ENCODE data around the gene RPLP2.

RPLP2 gene

DNA sequence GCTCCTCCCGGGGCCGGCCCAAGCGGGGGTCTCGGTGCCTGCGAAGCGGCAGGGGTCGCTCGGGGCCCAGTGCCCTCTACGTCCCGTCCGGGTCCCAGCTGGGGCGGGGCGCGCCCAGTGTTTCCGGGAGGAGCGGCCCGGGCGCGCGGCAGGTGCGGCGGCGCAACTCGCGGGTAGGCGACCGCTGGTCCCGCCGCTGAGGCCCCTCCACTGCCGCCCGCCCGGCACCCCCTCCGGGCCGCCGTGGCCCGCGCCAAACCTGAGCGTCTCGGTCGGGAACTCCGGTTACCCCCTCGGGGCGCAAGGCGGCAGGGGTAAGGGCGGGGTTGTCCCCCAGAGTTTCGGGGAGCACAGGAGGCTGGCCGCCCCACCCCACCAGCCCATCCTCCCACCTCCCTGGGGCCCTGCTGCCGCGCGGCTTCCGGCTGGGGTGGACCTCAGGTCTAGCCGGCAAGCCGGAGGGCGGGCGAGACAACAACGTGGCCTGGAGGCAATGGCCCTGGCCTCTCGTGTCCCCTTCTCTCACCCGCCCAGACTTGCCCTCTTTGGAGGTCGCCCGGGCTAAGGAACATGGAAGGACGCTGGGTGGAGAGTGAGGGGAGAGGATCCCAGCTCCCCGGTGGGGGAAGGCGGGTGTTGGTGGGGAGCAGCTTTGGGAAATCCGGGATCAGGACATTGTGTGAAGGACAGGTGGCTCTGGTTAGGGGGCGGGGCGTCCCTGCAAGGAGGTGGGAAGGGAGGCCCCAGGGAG, 17.6 kb downstream of the RPLP2 start:
- peak overlapping the region; percentile 46 for H3K4me3 ChIP-seq (replicated peaks; ENCODE audit: insufficient read depth, low read length)
- TF ChIP-seq, protein P1, sequence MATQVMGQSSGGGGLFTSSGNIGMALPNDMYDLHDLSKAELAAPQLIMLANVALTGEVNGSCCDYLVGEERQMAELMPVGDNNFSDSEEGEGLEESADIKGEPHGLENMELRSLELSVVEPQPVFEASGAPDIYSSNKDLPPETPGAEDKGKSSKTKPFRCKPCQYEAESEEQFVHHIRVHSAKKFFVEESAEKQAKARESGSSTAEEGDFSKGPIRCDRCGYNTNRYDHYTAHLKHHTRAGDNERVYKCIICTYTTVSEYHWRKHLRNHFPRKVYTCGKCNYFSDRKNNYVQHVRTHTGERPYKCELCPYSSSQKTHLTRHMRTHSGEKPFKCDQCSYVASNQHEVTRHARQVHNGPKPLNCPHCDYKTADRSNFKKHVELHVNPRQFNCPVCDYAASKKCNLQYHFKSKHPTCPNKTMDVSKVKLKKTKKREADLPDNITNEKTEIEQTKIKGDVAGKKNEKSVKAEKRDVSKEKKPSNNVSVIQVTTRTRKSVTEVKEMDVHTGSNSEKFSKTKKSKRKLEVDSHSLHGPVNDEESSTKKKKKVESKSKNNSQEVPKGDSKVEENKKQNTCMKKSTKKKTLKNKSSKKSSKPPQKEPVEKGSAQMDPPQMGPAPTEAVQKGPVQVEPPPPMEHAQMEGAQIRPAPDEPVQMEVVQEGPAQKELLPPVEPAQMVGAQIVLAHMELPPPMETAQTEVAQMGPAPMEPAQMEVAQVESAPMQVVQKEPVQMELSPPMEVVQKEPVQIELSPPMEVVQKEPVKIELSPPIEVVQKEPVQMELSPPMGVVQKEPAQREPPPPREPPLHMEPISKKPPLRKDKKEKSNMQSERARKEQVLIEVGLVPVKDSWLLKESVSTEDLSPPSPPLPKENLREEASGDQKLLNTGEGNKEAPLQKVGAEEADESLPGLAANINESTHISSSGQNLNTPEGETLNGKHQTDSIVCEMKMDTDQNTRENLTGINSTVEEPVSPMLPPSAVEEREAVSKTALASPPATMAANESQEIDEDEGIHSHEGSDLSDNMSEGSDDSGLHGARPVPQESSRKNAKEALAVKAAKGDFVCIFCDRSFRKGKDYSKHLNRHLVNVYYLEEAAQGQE (IDR thresholded peaks at IDR 0.05; ENCODE audit: insufficient replicate concordance, low read depth): no peak
- TF ChIP-seq POLR2AphosphoS5 (IDR thresholded peaks at IDR 0.05; ENCODE audit: low read depth) (peak; percentile 38; the same call in 1 of the 2 replicates), SPI1 (IDR thresholded peaks at IDR 0.05; ENCODE audit: borderline replicate concordance, low read depth) (no peak), GABPA (IDR thresholded peaks at IDR 0.05; ENCODE audit: low read depth) (no peak)
- TF ChIP-seq, protein P2, sequence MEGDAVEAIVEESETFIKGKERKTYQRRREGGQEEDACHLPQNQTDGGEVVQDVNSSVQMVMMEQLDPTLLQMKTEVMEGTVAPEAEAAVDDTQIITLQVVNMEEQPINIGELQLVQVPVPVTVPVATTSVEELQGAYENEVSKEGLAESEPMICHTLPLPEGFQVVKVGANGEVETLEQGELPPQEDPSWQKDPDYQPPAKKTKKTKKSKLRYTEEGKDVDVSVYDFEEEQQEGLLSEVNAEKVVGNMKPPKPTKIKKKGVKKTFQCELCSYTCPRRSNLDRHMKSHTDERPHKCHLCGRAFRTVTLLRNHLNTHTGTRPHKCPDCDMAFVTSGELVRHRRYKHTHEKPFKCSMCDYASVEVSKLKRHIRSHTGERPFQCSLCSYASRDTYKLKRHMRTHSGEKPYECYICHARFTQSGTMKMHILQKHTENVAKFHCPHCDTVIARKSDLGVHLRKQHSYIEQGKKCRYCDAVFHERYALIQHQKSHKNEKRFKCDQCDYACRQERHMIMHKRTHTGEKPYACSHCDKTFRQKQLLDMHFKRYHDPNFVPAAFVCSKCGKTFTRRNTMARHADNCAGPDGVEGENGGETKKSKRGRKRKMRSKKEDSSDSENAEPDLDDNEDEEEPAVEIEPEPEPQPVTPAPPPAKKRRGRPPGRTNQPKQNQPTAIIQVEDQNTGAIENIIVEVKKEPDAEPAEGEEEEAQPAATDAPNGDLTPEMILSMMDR (IDR thresholded peaks at IDR 0.05; ENCODE audit: insufficient read depth, low read length): no peak
- peak overlapping the region; percentile 65 for H3K27ac ChIP-seq (replicated peaks)
- DNase-seq (ENCODE audit: low read depth in 1 of 2, low spot score in 1 of 2): peak in 1 of 2 experiments; percentile 61
- peaks cover 9% of the 10 kb centered on the region for H3K27me3 ChIP-seq (ENCODE audit: insufficient read depth, poor library complexity, severe bottlenecking)

DNA sequence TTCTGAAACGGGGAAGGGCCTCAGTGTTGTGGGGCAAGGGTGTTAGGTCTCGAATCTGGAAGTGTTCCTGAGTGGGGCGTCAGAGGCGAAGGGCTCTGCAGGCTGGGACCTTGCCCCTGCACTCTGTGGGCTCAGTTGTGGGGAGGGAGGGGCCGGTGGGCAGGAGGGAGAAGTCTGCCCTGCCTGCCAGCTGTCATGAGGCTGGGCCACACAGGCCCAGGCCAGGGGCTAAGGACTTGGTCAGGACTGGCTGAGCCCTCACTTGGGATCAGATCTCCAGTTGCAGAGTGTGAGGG, 18.1 kb downstream of the RPLP2 start, which contains the start of gene CRACR2B:
Gene CRACR2B (plus strand): TSS at position 23 of the 296 bp plus-strand sequence. CDS start 689 bp downstream, outside the sequence.
- peak within 1 kb of the TSS; percentile 46 for H3K4me3 ChIP-seq (replicated peaks; ENCODE audit: insufficient read depth, low read length)
- no peak for DNase-seq (ENCODE audit: low read depth in 1 of 2, low spot score in 1 of 2)
- TF ChIP-seq SPI1 (IDR thresholded peaks at IDR 0.05; ENCODE audit: borderline replicate concordance, low read depth) (no peak), POLR2AphosphoS5 (IDR thresholded peaks at IDR 0.05; ENCODE audit: low read depth) (no peak), GABPA (IDR thresholded peaks at IDR 0.05; ENCODE audit: low read depth) (no peak)
- TF ChIP-seq, protein P1 (IDR thresholded peaks at IDR 0.05; ENCODE audit: insufficient replicate concordance, low read depth): no peak
- TF ChIP-seq, protein P2 (IDR thresholded peaks at IDR 0.05; ENCODE audit: insufficient read depth, low read length): no peak
- peaks cover 9% of the 10 kb centered on the region for H3K27me3 ChIP-seq (ENCODE audit: insufficient read depth, poor library complexity, severe bottlenecking)
- peak within 1 kb of the TSS; percentile 65 for H3K27ac ChIP-seq (replicated peaks)

DNA sequence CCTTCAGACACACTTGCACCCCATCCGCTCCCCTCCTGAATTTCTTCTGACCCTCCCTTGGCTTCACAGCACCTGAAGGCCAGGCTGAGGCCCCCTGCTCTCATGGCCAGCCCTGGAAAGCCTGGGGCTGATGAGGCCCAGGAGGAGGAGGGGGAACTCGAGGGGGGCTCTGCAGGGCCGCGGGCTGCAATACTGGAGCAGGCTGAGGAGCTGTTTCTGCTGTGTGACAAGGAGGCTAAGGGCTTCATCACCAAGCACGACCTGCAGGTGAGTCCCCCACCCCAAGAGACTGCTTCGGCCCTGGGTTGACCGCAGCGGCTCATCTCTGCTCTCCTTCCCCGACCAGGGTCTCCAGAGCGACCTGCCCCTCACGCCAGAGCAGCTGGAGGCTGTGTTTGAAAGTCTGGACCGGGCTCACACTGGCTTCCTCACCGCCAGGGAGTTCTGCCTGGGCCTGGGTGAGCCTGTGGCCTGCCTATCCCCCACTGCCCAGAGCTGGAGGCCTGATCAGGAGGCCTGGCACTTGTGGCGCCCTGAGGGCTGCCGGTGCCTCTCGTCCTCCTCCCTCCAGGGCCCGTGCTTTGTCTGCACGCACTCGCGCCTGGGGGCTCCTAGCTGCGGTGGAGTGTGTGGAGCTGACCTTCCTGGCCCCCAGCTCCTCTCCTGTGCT, 18.9 kb downstream of the RPLP2 start:
- no peak overlapping the region for H3K4me3 ChIP-seq (replicated peaks; ENCODE audit: insufficient read depth, low read length)
- peaks cover 9% of the 10 kb centered on the region for H3K27me3 ChIP-seq (ENCODE audit: insufficient read depth, poor library complexity, severe bottlenecking)
- no peak for DNase-seq (ENCODE audit: low read depth in 1 of 2, low spot score in 1 of 2)
- TF ChIP-seq, protein P1 (IDR thresholded peaks at IDR 0.05; ENCODE audit: insufficient replicate concordance, low read depth): no peak
- TF ChIP-seq, protein P2 (IDR thresholded peaks at IDR 0.05; ENCODE audit: insufficient read depth, low read length): no peak
- no peak for TF ChIP-seq SPI1 (IDR thresholded peaks at IDR 0.05; ENCODE audit: borderline replicate concordance, low read depth)
- TF ChIP-seq GABPA (IDR thresholded peaks at IDR 0.05; ENCODE audit: low read depth): no peak
- no peak for TF ChIP-seq POLR2AphosphoS5 (IDR thresholded peaks at IDR 0.05; ENCODE audit: low read depth)
- H3K27ac ChIP-seq (replicated peaks): peak overlapping the region; percentile 16; the same call in 1 of the 2 replicates

Data from HL-60 (cell line).